Measurements from ENCODE around the gene SLC39A10.

DNA sequence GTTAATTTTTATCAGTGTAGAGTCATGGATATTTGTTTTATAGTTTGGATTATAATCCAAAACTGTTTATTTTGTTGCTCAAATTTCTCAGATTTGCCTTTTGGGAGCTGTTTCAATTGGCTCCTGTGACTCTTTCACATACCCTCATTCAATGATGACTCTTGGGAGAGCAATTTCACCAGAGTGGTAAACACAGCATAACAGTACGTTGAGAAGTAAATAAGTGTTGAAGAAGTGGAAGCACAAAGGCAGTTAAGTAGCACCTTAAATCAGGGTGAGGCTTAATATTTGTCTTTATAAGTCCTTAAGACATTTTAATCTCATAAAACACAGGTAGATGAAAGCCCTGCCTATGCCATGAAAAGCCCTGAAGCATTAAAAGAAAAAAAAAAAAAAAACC, 17.1 kb upstream of the SLC39A10 start:
- TF ChIP-seq, protein P1, sequence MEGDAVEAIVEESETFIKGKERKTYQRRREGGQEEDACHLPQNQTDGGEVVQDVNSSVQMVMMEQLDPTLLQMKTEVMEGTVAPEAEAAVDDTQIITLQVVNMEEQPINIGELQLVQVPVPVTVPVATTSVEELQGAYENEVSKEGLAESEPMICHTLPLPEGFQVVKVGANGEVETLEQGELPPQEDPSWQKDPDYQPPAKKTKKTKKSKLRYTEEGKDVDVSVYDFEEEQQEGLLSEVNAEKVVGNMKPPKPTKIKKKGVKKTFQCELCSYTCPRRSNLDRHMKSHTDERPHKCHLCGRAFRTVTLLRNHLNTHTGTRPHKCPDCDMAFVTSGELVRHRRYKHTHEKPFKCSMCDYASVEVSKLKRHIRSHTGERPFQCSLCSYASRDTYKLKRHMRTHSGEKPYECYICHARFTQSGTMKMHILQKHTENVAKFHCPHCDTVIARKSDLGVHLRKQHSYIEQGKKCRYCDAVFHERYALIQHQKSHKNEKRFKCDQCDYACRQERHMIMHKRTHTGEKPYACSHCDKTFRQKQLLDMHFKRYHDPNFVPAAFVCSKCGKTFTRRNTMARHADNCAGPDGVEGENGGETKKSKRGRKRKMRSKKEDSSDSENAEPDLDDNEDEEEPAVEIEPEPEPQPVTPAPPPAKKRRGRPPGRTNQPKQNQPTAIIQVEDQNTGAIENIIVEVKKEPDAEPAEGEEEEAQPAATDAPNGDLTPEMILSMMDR (IDR thresholded peaks at IDR 0.05) = no peak
- TF ChIP-seq POLR2A (IDR thresholded peaks at IDR 0.05) = no peak
